Measurements from ENCODE around the gene PPP1R12B. TPM values are rescaled to one million over a fixed set of nuclear protein-coding genes. Genes with fewer than 3 reads are reported as not detected.
A peak's percentile ranks its signal among the peaks of the same experiment; 100 is the strongest.

The PPP1R12B gene
- total RNA-seq, 4 donors from 2014 or later, result 68.1 to 153 (median 116) TPM

GRCh38 chr1:202590126-202590525 lies 241.6 kb downstream of the PPP1R12B start:
- H3K27ac ChIP-seq, result peak overlapping the region; percentile 51 to 85 (median 78)
- no peak overlapping the region for H3K4me3 ChIP-seq
- H3K9me3 ChIP-seq, result no peaks in the 10 kb centered on the region
- 89% methylated on average over 4 of the region's 4 CpGs for WGBS, 2 donors
- H3K36me3 ChIP-seq, result peaks cover 0 to 10% (median 0%) of the 10 kb centered on the region in 3 donors
- no peak for TF ChIP-seq CTCF (IDR thresholded peaks at IDR 0.05)
- no peak for TF ChIP-seq POLR2A (IDR thresholded peaks at IDR 0.05)
- TF ChIP-seq EP300 (IDR thresholded peaks at IDR 0.05), result no peak
- peaks cover 0 to 68% (median 41%) of the 10 kb centered on the region in 4 donors for H3K4me1 ChIP-seq
- H3K27me3 ChIP-seq, result no peaks in the 10 kb centered on the region
- DNase-seq (ENCODE audit: low spot score in 2 of 2), result no peak

GRCh38 chr1:202590975-202591411 lies 242.5 kb downstream of the PPP1R12B start:
- Histone ChIP-seq H3K27me3 (no peaks in the 10 kb centered on the region), H3K9me3 (no peaks in the 10 kb centered on the region), H3K36me3 (peaks cover 0 to 10% (median 0%) of the 10 kb centered on the region in 3 donors), H3K27ac (peak overlapping the region in 1 of 4 donors; percentile 83), H3K4me3 (no peak overlapping the region), H3K4me1 (peaks cover 0 to 60% (median 36%) of the 10 kb centered on the region in 4 donors)
- TF ChIP-seq CTCF (IDR thresholded peaks at IDR 0.05) (no peak), EP300 (IDR thresholded peaks at IDR 0.05) (no peak), POLR2A (IDR thresholded peaks at IDR 0.05) (no peak)
- WGBS, 2 donors, result 78 to 79% methylated on average over 5 of the region's 5 CpGs
- DNase-seq (ENCODE audit: low spot score in 2 of 2), result no peak

- no peak for DNase-seq (ENCODE audit: low spot score in 2 of 2)
- no peak for TF ChIP-seq EP300 (IDR thresholded peaks at IDR 0.05)
- Histone ChIP-seq H3K27ac (peak overlapping the region in 2 of 4 donors; percentile 28 to 83), H3K4me3 (no peak overlapping the region), H3K9me3 (no peaks in the 10 kb centered on the region), H3K4me1 (peaks cover 0 to 54% (median 32%) of the 10 kb centered on the region in 4 donors), H3K27me3 (no peaks in the 10 kb centered on the region), H3K36me3 (peaks cover 0 to 12% (median 0%) of the 10 kb centered on the region in 3 donors)
- 88 to 90% methylated on average over 7 of the region's 7 CpGs for WGBS, 2 donors
These were observed 243.0 kb downstream of the PPP1R12B start for GRCh38 chr1:202591515-202591914.

GRCh38 chr1:202592146-202592545 lies 243.6 kb downstream of the PPP1R12B start:
- no peaks in the 10 kb centered on the region for H3K9me3 ChIP-seq
- peaks cover 0 to 16% (median 0%) of the 10 kb centered on the region in 3 donors for H3K36me3 ChIP-seq
- no peak for DNase-seq (ENCODE audit: low spot score in 2 of 2)
- no peak overlapping the region for H3K4me3 ChIP-seq
- no peaks in the 10 kb centered on the region for H3K27me3 ChIP-seq
- TF ChIP-seq CTCF (IDR thresholded peaks at IDR 0.05) (no peak), EP300 (IDR thresholded peaks at IDR 0.05) (no peak), POLR2A (IDR thresholded peaks at IDR 0.05) (no peak)
- H3K4me1 ChIP-seq, result peaks cover 0 to 48% (median 28%) of the 10 kb centered on the region in 4 donors
- peak overlapping the region in 2 of 4 donors; percentile 28 to 83 for H3K27ac ChIP-seq
- whole genome bisulfite sequencing, 2 donors, result 57 to 67% methylated on average over 6 to 7 of the region's 7 CpGs

GRCh38 chr1:202593845-202594244 lies 245.3 kb downstream of the PPP1R12B start:
- Histone ChIP-seq H3K27me3 (no peaks in the 10 kb centered on the region), H3K4me3 (no peak overlapping the region), H3K36me3 (peaks cover 0 to 16% (median 0%) of the 10 kb centered on the region in 3 donors), H3K9me3 (no peaks in the 10 kb centered on the region), H3K4me1 (peaks cover 0 to 31% (median 14%) of the 10 kb centered on the region in 4 donors), H3K27ac (no peak overlapping the region)
- 77 to 84% methylated on average over 3 to 4 of the region's 4 CpGs for WGBS, 2 donors
- TF ChIP-seq EP300 (IDR thresholded peaks at IDR 0.05) (no peak), POLR2A (IDR thresholded peaks at IDR 0.05) (no peak), CTCF (IDR thresholded peaks at IDR 0.05) (no peak)
- DNase-seq (ENCODE audit: low spot score in 2 of 2), result no peak
